ENCODE measurements around the gene C2orf92. TPM values are rescaled to one million over a fixed set of nuclear protein-coding genes. Genes with fewer than 3 reads are reported as not detected.

Gene C2orf92
- total RNA-seq, 3 donors from 2014 or later (not counting 1 experiment from before 2014, with no cell fraction given): 13.4 to 20.9 (median 16.1) TPM

DNA sequence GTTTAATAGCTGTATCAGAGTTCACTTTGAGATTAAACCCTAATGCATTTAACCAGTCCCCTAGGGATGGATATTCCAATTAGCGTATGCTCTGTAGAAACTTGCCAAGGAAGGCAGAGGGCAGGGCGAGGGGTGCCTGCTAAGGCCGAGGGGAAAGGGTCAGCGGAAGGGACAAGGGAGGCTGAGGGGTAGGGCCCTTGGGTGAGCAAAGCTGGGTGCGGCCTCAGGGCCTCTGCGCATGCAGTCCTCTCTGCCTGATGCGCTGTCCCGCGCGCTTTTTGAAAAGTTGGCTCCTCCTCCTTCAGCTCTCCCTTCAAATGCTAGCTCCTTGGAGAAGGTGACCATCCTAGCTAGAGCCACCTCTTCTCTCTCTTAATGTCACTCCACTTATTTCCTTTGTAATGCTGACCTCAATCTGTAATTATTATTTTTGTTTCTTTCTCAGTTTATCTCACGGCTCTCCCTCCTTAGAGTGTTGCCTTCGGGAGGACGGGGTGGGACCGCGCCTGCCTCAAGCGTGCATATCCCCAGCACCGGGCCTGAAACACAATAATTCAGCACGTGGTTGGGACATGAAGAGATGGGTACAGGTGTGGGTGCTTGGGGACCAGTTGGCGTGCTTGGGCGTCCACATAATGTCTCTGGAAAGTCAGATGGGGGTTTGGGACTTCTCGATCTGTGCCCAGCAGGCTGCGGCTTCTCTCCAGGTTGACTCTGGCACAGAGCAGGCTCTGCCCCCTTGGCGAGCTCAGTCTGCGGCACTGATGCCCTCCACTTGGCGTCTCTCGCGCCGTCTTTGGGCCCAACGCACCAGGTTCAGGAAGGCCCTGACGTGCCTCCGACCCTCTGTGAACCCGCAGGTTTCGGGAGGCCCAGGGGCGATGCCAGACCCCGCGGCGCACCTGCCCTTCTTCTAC lies 53.9 kb downstream of the C2orf92 start:
- peaks cover 14% of the 10 kb centered on the region for H3K36me3 Mint-ChIP-seq
- H3K4me1 ChIP-seq (ENCODE audit: control insufficient read depth, insufficient read depth, low read length): peaks cover 96% of the 10 kb centered on the region
- 89% methylated on average over 37 of the region's 37 CpGs for WGBS (ENCODE audit: insufficient coverage)
- H3K27me3 Mint-ChIP-seq (ENCODE audit: low read depth in 2 of 2): no peaks in the 10 kb centered on the region
- H3K36me3 ChIP-seq (ENCODE audit: control insufficient read depth, insufficient read depth, low read length): peaks cover 66% of the 10 kb centered on the region
- peak overlapping the region; percentile 48 for H3K27ac ChIP-seq (ENCODE audit: low read length)
- ATAC-seq (no peak), DNase-seq (no peak)
- no peaks in the 10 kb centered on the region for H3K9me3 ChIP-seq (ENCODE audit: control insufficient read depth, insufficient read depth, low read length)
- H3K9me3 Mint-ChIP-seq: no peaks in the 10 kb centered on the region
- peaks cover 81 to 90% of the 10 kb centered on the region in 2 donors for H3K4me1 Mint-ChIP-seq
- H3K4me3 Mint-ChIP-seq: peak overlapping the region; percentile 70
- no peak overlapping the region for H3K4me3 ChIP-seq (ENCODE audit: low read length)
- H3K27me3 ChIP-seq (ENCODE audit: control insufficient read depth, insufficient read depth, low read length): no peaks in the 10 kb centered on the region
- TF ChIP-seq, protein P1, sequence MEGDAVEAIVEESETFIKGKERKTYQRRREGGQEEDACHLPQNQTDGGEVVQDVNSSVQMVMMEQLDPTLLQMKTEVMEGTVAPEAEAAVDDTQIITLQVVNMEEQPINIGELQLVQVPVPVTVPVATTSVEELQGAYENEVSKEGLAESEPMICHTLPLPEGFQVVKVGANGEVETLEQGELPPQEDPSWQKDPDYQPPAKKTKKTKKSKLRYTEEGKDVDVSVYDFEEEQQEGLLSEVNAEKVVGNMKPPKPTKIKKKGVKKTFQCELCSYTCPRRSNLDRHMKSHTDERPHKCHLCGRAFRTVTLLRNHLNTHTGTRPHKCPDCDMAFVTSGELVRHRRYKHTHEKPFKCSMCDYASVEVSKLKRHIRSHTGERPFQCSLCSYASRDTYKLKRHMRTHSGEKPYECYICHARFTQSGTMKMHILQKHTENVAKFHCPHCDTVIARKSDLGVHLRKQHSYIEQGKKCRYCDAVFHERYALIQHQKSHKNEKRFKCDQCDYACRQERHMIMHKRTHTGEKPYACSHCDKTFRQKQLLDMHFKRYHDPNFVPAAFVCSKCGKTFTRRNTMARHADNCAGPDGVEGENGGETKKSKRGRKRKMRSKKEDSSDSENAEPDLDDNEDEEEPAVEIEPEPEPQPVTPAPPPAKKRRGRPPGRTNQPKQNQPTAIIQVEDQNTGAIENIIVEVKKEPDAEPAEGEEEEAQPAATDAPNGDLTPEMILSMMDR (IDR thresholded peaks at IDR 0.05): no peak
- peak overlapping the region; percentile 97 for H3K27ac Mint-ChIP-seq
- intact Hi-C loops (cut with micrococcal nuclease): no loop called here

DNA sequence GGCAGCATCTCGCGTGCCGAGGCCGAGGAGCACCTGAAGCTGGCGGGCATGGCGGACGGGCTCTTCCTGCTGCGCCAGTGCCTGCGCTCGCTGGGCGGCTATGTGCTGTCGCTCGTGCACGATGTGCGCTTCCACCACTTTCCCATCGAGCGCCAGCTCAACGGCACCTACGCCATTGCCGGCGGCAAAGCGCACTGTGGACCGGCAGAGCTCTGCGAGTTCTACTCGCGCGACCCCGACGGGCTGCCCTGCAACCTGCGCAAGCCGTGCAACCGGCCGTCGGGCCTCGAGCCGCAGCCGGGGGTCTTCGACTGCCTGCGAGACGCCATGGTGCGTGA lies 54.5 kb downstream of the C2orf92 start:
- H3K36me3 ChIP-seq (ENCODE audit: control insufficient read depth, insufficient read depth, low read length): peaks cover 69% of the 10 kb centered on the region
- no peaks in the 10 kb centered on the region for H3K27me3 ChIP-seq (ENCODE audit: control insufficient read depth, insufficient read depth, low read length)
- no peak overlapping the region for H3K27ac ChIP-seq (ENCODE audit: low read length)
- H3K9me3 ChIP-seq (ENCODE audit: control insufficient read depth, insufficient read depth, low read length): no peaks in the 10 kb centered on the region
- ATAC-seq (no peak), DNase-seq (no peak)
- peaks cover 81 to 90% of the 10 kb centered on the region in 2 donors for H3K4me1 Mint-ChIP-seq
- peak overlapping the region; percentile 35 for H3K4me3 Mint-ChIP-seq
- WGBS (ENCODE audit: insufficient coverage): 88% methylated on average over 41 of the region's 41 CpGs
- H3K27me3 Mint-ChIP-seq (ENCODE audit: low read depth in 2 of 2): no peaks in the 10 kb centered on the region
- H3K4me1 ChIP-seq (ENCODE audit: control insufficient read depth, insufficient read depth, low read length): peaks cover 96% of the 10 kb centered on the region
- peak overlapping the region; percentile 97 for H3K27ac Mint-ChIP-seq
- intact Hi-C loops (cut with micrococcal nuclease): no loop called here
- TF ChIP-seq, protein P1 (IDR thresholded peaks at IDR 0.05): no peak
- H3K36me3 Mint-ChIP-seq: peaks cover 14% of the 10 kb centered on the region
- H3K4me3 ChIP-seq (ENCODE audit: low read length): no peak overlapping the region
- H3K9me3 Mint-ChIP-seq: no peaks in the 10 kb centered on the region

DNA sequence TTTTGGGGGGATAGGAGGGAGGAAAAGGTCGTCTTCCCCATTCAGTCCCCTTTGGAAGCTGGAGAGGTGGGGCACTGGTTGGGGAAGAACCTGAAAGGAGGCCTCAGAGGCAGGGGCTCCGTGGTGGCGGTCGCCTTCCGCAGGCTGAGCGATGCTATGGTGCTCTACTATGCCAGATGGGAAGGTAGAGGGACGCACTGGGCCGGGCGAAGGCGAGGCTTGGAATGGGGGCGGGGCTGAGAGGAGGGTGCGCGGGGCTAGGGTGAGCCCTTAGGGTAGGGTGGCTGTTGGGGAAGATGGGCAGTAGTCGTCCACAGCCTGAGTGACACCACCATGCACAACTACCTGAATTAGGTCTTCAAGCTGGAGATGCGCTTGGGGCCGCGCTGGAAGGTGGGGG lies 55.0 kb downstream of the C2orf92 start:
- peaks cover 92% of the 10 kb centered on the region for H3K4me1 ChIP-seq (ENCODE audit: control insufficient read depth, insufficient read depth, low read length)
- no peaks in the 10 kb centered on the region for H3K9me3 ChIP-seq (ENCODE audit: control insufficient read depth, insufficient read depth, low read length)

More for the DNA sequence above, 55.0 kb downstream of the C2orf92 start:
- H3K4me3 ChIP-seq (ENCODE audit: low read length): no peak overlapping the region
- WGBS (ENCODE audit: insufficient coverage): 93% methylated on average over 17 of the region's 17 CpGs
- Mint-ChIP-seq H3K27ac (peak overlapping the region; percentile 97), H3K9me3 (no peaks in the 10 kb centered on the region), H3K4me3 (no peak overlapping the region), H3K27me3 (ENCODE audit: low read depth in 2 of 2) (no peaks in the 10 kb centered on the region), H3K4me1 (peaks cover 81 to 88% of the 10 kb centered on the region in 2 donors), H3K36me3 (peaks cover 14% of the 10 kb centered on the region)
- no peak overlapping the region for H3K27ac ChIP-seq (ENCODE audit: low read length)
- intact Hi-C loops (cut with micrococcal nuclease): no loop called here
- H3K27me3 ChIP-seq (ENCODE audit: control insufficient read depth, insufficient read depth, low read length): no peaks in the 10 kb centered on the region
- ATAC-seq (no peak), DNase-seq (no peak)
- H3K36me3 ChIP-seq (ENCODE audit: control insufficient read depth, insufficient read depth, low read length): peaks cover 73% of the 10 kb centered on the region
- TF ChIP-seq, protein P1 (IDR thresholded peaks at IDR 0.05): no peak

Data from natural killer cell (primary cell).